ENCODE results near the gene C20orf173.

- TF ChIP-seq CTCF (CRISPR knock-in tag; IDR thresholded peaks at IDR 0.05) (no peak), CHD2 (IDR thresholded peaks at IDR 0.05; ENCODE audit: low read depth, low read length) (no peak), RBM22 (optimal IDR thresholded peaks at IDR 0.05; ENCODE audit: low read length) (no peak)
Observed at GRCh38 chr20:35503281-35503680, 26.2 kb downstream of the C20orf173 start.
